Measurements from ENCODE around the gene C11orf68. TPM values are rescaled to one million over a fixed set of nuclear protein-coding genes. Genes with fewer than 3 reads are reported as not detected.

Gene C11orf68
- total and polyA plus RNA-seq, 9 of the 15 experiments (the other 6 are each of a cell fraction or from before 2014, with no cell fraction given) = 3.6 to 35.9 (median 12.8) TPM

GRCh38 chr11:65899356-65900124, 19.3 kb downstream of the C11orf68 start (continued):
- TF ChIP-seq CUX1 (CRISPR knock-in tag; IDR thresholded peaks at IDR 0.05) (no peak), ARHGAP35 (IDR thresholded peaks at IDR 0.05; ENCODE audit: partially characterized antibody) (peak; percentile 51), ILF3 (IDR thresholded peaks at IDR 0.05; ENCODE audit: borderline replicate concordance) (no peak), CXXC5 (CRISPR knock-in tag; IDR thresholded peaks at IDR 0.05) (peak; percentile 91), ARID1B (IDR thresholded peaks at IDR 0.05) (peak; percentile 76), ZNF224 (CRISPR knock-in tag; IDR thresholded peaks at IDR 0.05) (no peak), ZNF318 (IDR thresholded peaks at IDR 0.05; ENCODE audit: borderline replicate concordance in 1 of 2, low read depth in 1 of 2) (peak in 1 of 2 experiments; percentile 57; a peak in 2 of 4 replicates), ZBTB1 (CRISPR knock-in tag; IDR thresholded peaks at IDR 0.05; ENCODE audit: borderline replicate concordance, low read depth) (peak; percentile 83), ZFP36 (IDR thresholded peaks at IDR 0.05; ENCODE audit: low read depth, low read length, partially characterized antibody) (no peak), ZNF23 (CRISPR knock-in tag; IDR thresholded peaks at IDR 0.05) (no peak), CBX2 (IDR thresholded peaks at IDR 0.05; ENCODE audit: insufficient read depth, low read length, poor library complexity, severe bottlenecking) (no peak), ZNF561 (CRISPR knock-in tag; conservative IDR thresholded peaks at IDR 0.05) (no peak), KDM5B (IDR thresholded peaks at IDR 0.05; ENCODE audit: insufficient replicate concordance, low read depth, low read length) (peak; percentile 62), E2F3 (CRISPR knock-in tag; IDR thresholded peaks at IDR 0.05) (peak; percentile 42; the same call in 1 of the 2 replicates)
